Calu3 (cell line): ENCODE measurements around the gene CACNA2D3. TPM values are rescaled to one million over a fixed set of nuclear protein-coding genes. Genes with fewer than 3 reads are reported as not detected.

ENCODE experiments used
- BruUV-seq: library from RNA; stranded (reverse); fragments of 400-500 nt; replicated peaks from 2 replicates; lab custom pipeline; 2021; lab: Mats Ljungman, UMichigan
- CTCF ChIA-PET: fragments of 300-600 bp; sonication (Branson Sonifier 250); formaldehyde crosslinking; loops from one replicate; lab custom pipeline; 2022; ENCODE audit warnings: antibody characterized with exemption; lab: Charles Lee
- DNase-seq: peaks from one replicate; pipeline ENCODE4 v3.0.0; 2022
- H3K27ac Mint-ChIP-seq: one replicate; pipeline ENCODE4 v1.8.0; 2022; ENCODE audit warnings: mixed read lengths; ENCODE audit not compliant: unreplicated experiment
- H3K27me3 Mint-ChIP-seq: one replicate; pipeline ENCODE4 v1.8.0; 2022; ENCODE audit warnings: mixed read lengths; ENCODE audit not compliant: unreplicated experiment
- H3K36me3 Mint-ChIP-seq: one replicate; pipeline ENCODE4 v1.8.0; 2022; ENCODE audit warnings: mild to moderate bottlenecking, moderate library complexity, mixed read lengths; ENCODE audit not compliant: insufficient read depth, unreplicated experiment
- H3K4me1 Mint-ChIP-seq: one replicate; pipeline ENCODE4 v1.8.0; 2022; ENCODE audit warnings: mild to moderate bottlenecking, low read depth, mixed read lengths; ENCODE audit not compliant: unreplicated experiment
- H3K4me3 Mint-ChIP-seq: one replicate; pipeline ENCODE4 v1.8.0; 2022; ENCODE audit warnings: mild to moderate bottlenecking, low read depth, moderate library complexity, mixed read lengths; ENCODE audit not compliant: unreplicated experiment
- H3K9me3 Mint-ChIP-seq: one replicate; pipeline ENCODE4 v1.8.0; 2022; ENCODE audit warnings: low read depth, mixed read lengths; ENCODE audit not compliant: unreplicated experiment
- intact Hi-C: fragments of 100-400 bp; cut with micrococcal nuclease; formaldehyde crosslinking; loops from one replicate; pipeline ENCODE4 v1.10.0; 2022; ENCODE audit not compliant: unreplicated experiment
- total RNA-seq: library from RNA; stranded (reverse); gene quantifications from 2 replicates; pipeline ENCODE4 v1.2.3, GENCODE V29; 2022
- TF ChIP-seq, protein P1 (sequence below): fragments of 200-600 bp; IDR thresholded peaks from one replicate; pipeline ENCODE4 v1.8.0; 2022; ENCODE audit warnings: antibody characterized with exemption; ENCODE audit not compliant: unreplicated experiment

CACNA2D3 gene
- total RNA-seq, 1 experiment from 2014 or later, result not detected

DNA sequence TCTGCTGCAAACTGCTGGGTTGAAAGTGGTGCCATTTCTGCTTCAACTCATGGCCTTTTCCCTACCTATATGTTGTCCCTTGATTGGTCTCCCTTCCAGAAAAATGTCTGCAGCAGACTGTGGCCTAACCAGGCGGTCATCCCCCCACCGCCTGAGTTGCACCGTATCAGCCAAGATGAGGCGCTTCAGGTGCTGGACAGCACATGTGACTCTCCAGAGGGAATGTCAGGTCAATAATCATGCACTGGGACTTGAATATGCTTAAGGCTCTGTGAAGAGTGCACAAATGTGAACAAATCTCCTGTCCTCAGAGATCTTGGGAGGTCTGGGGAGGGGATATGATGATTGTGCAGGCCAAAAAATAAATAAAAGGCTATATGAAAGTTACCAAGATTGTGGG lies 773.3 kb downstream of the CACNA2D3 start:
- no peaks in the 10 kb centered on the region for H3K27me3 Mint-ChIP-seq
- H3K27ac Mint-ChIP-seq, result no peak overlapping the region
- no TSS peak for BruUV-seq
- no peak overlapping the region for H3K4me3 Mint-ChIP-seq
- H3K36me3 Mint-ChIP-seq, result no peaks in the 10 kb centered on the region
- DNase-seq, result no peak
- CTCF ChIA-PET, result no interaction called here
- intact Hi-C loops, result no loop called here
- TF ChIP-seq, protein P1, sequence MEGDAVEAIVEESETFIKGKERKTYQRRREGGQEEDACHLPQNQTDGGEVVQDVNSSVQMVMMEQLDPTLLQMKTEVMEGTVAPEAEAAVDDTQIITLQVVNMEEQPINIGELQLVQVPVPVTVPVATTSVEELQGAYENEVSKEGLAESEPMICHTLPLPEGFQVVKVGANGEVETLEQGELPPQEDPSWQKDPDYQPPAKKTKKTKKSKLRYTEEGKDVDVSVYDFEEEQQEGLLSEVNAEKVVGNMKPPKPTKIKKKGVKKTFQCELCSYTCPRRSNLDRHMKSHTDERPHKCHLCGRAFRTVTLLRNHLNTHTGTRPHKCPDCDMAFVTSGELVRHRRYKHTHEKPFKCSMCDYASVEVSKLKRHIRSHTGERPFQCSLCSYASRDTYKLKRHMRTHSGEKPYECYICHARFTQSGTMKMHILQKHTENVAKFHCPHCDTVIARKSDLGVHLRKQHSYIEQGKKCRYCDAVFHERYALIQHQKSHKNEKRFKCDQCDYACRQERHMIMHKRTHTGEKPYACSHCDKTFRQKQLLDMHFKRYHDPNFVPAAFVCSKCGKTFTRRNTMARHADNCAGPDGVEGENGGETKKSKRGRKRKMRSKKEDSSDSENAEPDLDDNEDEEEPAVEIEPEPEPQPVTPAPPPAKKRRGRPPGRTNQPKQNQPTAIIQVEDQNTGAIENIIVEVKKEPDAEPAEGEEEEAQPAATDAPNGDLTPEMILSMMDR, result no peak
- H3K4me1 Mint-ChIP-seq, result no peaks in the 10 kb centered on the region
- H3K9me3 Mint-ChIP-seq, result no peaks in the 10 kb centered on the region

DNA sequence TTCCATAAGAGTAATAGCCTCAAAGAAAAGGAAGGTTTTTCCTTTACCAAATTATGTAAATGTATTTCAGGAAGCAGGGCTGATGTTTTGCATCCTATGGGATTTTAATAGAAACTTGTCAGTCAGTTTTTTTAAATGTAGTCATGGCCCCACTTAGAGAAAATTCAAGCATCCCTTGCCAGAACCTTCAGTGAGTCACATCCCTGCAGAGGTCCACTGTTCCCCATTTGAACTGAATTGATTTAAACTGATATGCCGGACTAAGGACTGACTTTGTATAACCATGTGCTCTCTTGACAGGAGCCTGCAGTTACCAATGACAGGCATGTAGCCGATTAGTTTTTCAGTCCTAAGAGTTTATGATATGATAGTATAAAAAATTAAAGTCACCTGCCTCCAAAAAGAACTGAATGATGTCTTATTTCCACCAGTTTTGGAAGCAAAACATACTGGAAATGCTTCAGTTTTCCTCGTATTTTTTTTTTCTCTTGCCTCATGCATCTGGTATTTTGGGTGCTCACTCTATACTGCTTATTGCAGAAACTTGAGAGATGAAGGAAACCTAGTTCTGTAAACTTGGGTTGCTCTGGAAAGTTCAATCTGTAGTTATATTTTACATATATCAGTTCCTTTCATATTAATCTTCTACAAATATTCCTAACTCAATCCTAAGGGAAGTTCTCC lies 774.8 kb downstream of the CACNA2D3 start:
- H3K36me3 Mint-ChIP-seq, result no peaks in the 10 kb centered on the region
- H3K9me3 Mint-ChIP-seq, result no peaks in the 10 kb centered on the region
- CTCF ChIA-PET, result interaction anchor here (0.7 kb wide), 1 partner anchor 1260 kb away, joined by 3 read pairs; no protein-coding TSS in a partner anchor
- DNase-seq, result no peak
- no peak overlapping the region for H3K4me3 Mint-ChIP-seq
- H3K4me1 Mint-ChIP-seq, result no peaks in the 10 kb centered on the region
- BruUV-seq, result no TSS peak
- intact Hi-C loops, result no loop called here
- H3K27ac Mint-ChIP-seq, result no peak overlapping the region
- TF ChIP-seq, protein P1, result no peak
- H3K27me3 Mint-ChIP-seq, result no peaks in the 10 kb centered on the region

DNA sequence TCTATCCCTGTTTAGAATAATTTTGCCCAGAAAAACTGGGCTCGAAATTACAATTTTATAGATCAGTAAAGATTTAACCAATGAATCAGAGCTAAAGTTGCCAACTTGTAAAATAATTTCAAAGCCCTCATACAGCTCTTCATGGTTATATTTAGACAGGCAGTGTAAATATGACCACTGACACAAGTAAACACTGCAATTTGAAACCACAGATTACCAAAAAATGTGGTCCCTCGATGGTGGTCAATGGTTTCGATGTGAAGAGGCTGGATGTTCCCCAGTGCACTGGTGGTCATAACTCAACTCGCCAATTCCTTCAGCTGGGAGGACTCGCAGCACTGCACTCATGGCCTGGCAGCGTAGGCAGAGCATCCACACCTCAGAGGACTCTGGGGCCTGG lies 776.9 kb downstream of the CACNA2D3 start:
- no peaks in the 10 kb centered on the region for H3K9me3 Mint-ChIP-seq
- no peak for DNase-seq
- no peaks in the 10 kb centered on the region for H3K4me1 Mint-ChIP-seq
- intact Hi-C loops, result no loop called here
- CTCF ChIA-PET, result no interaction called here
- H3K27ac Mint-ChIP-seq, result no peak overlapping the region
- no peaks in the 10 kb centered on the region for H3K36me3 Mint-ChIP-seq
- TF ChIP-seq, protein P1, result no peak
- BruUV-seq, result no TSS peak
- H3K27me3 Mint-ChIP-seq, result no peaks in the 10 kb centered on the region
- H3K4me3 Mint-ChIP-seq, result no peak overlapping the region

DNA sequence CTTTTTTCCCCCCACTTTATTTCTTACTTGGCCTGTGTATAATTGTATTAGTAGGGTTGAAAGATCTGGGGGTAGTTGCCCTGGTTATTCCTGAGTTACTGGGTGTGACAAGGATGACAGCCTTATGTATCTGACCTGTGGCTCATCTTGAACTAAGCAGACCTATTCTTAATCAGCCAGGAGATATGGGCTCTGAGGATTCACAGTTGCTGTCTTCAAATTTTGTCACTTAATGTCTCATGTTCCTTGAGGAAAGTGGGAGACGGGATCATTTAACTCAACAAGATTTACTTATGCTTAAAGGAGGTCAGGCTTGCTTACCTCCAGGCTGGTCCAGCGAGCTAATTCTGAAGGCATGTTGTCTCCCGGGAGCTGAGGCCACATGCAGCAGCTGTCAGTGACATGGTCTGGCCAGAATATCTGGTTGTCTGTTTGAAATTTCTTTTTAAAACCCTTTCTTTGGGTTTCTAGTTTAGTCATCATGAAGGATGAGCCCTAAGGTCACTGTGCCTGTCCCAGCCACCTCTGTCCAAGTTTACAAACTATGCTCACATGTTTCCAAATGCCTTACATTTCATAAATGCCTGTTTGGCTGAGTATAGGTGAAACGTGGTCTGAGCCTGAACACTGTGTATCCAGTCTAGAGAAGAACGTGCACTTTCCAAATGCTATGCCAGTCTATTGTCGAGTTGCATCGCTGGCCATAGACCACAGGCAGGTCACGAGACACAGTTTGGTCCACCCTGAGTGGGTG lies 778.7 kb downstream of the CACNA2D3 start:
- Mint-ChIP-seq H3K9me3 (no peaks in the 10 kb centered on the region), H3K4me3 (no peak overlapping the region), H3K27me3 (no peaks in the 10 kb centered on the region), H3K36me3 (no peaks in the 10 kb centered on the region), H3K27ac (no peak overlapping the region), H3K4me1 (no peaks in the 10 kb centered on the region)
- TF ChIP-seq, protein P1, result no peak
- no TSS peak for BruUV-seq
- CTCF ChIA-PET, result no interaction called here
- intact Hi-C loops, result no loop called here
- no peak for DNase-seq
